HCT116 (cell line): ENCODE data around the gene GATAD1.

Experiments used
- ELF1 ChIP-seq: IDR thresholded peaks from 2 replicates; pipeline ENCODE4 v1.6.1; 2012; ENCODE audit warnings: low read depth, borderline replicate concordance
- EZH2 ChIP-seq: fragments of 200-600 bp; sonication (generic); IDR thresholded peaks from 2 replicates; pipeline ENCODE4 v1.6.1; 2017; ENCODE audit warnings: antibody characterized with exemption, mixed run types
- EZH2phosphoT487 ChIP-seq: fragments of 200-600 bp; IDR thresholded peaks from 2 replicates; pipeline ENCODE4 v1.6.1; 2018; ENCODE audit warnings: antibody characterized with exemption, borderline replicate concordance
- POLR2AphosphoS5 ChIP-seq: IDR thresholded peaks from 2 replicates; pipeline ENCODE4 v1.6.1; 2011; ENCODE audit warnings: mild to moderate bottlenecking, low read depth, low read length, moderate library complexity
- TF ChIP-seq, protein P1 (sequence below), 3 experiments: fragments of 200-600 bp in 1 of 3; sonication (generic) in 1 of 3; IDR thresholded peaks in 2 of 3; conservative IDR thresholded peaks in 1 of 3; 2 replicates each; pipeline ENCODE4 v1.5.1; 2012 to 2017; ENCODE audit warnings: low read depth in 2 of 3, low read length in 2 of 3, antibody characterized with exemption in 1 of 3, borderline replicate concordance in 1 of 3, control low read depth in 1 of 3, mild to moderate bottlenecking in 1 of 3, mixed read lengths in 1 of 3, mixed run types in 1 of 3, moderate library complexity in 1 of 3; ENCODE audit not compliant: insufficient read depth in 1 of 3

DNA sequence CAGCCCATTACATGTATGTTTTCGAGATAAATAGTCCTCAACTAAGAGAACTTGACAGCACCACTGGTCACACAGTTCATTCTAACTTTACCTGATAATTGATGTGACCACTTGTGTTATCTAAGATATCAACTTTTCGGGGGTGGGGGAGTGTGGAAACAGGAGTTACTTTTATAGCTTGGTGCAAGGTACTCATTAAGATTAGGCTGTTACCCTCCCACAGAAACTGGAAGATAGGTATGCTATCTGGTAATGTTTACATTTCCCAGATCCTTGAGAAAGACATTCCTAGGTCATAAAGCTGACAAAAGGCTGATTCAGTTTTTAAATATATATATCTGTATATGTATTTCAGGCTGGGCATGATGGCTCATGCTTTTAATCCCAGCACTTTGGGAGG, 19.4 kb downstream of the GATAD1 start:
- TF ChIP-seq, protein P1, sequence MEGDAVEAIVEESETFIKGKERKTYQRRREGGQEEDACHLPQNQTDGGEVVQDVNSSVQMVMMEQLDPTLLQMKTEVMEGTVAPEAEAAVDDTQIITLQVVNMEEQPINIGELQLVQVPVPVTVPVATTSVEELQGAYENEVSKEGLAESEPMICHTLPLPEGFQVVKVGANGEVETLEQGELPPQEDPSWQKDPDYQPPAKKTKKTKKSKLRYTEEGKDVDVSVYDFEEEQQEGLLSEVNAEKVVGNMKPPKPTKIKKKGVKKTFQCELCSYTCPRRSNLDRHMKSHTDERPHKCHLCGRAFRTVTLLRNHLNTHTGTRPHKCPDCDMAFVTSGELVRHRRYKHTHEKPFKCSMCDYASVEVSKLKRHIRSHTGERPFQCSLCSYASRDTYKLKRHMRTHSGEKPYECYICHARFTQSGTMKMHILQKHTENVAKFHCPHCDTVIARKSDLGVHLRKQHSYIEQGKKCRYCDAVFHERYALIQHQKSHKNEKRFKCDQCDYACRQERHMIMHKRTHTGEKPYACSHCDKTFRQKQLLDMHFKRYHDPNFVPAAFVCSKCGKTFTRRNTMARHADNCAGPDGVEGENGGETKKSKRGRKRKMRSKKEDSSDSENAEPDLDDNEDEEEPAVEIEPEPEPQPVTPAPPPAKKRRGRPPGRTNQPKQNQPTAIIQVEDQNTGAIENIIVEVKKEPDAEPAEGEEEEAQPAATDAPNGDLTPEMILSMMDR (IDR thresholded peaks at IDR 0.05 in 2 of 3, conservative IDR thresholded peaks at IDR 0.05 in 1 of 3; ENCODE audit: borderline replicate concordance in 1 of 3, insufficient read depth in 1 of 3, low read depth in 2 of 3, low read length in 2 of 3): no peak
- no peak for TF ChIP-seq EZH2
- no peak for TF ChIP-seq EZH2phosphoT487
- no peak for TF ChIP-seq ELF1
- TF ChIP-seq POLR2AphosphoS5: no peak
